ENCODE results near the gene LCE5A.
"Not testable (repeated sequence)": the region's sequence is repeated elsewhere in the genome, so short reads cannot be mapped to it uniquely, and the experiment has no call there.

LCE5A gene

DNA sequence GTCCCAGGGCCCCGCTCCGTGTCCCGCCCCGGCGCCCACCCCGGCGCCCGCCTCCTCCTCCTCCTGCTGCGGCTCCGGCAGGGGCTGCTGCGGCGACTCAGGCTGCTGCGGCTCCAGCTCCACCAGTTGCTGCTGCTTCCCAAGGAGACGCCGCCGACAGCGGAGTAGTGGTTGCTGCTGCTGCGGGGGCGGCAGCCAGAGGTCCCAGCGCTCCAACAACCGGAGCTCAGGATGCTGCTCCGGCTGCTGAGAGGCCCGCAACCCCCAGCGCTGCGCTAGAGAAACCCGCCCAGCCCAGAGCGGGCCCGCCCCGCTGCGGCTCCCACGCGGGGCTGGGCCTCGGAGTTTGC, 4.8 kb downstream of the LCE5A start:
- no peak for FAIRE-seq
- DNase-seq (ENCODE audit: insufficient read length, low spot score), result no peak

DNA sequence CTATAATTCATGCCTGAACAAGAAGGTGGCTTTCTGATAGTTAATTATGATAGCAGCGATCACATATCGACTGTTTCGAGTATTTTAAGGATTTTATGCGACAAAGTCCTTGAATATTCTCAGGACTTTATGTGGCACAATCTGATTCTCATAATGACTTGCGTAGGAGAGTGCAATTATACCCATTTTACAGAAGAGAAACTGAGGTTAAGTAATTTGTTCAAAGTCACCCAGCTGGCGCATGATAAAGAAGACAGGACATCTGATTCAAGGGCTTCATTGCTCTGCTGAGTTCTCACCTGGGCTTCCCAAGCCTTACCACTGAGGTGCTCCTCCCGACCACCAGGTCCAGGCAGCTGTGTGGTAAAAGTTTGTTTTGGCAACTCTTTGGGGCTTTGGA, 5.5 kb downstream of the LCE5A start:
- DNase-seq (ENCODE audit: insufficient read length, low spot score) (no peak), FAIRE-seq (no peak)

DNA sequence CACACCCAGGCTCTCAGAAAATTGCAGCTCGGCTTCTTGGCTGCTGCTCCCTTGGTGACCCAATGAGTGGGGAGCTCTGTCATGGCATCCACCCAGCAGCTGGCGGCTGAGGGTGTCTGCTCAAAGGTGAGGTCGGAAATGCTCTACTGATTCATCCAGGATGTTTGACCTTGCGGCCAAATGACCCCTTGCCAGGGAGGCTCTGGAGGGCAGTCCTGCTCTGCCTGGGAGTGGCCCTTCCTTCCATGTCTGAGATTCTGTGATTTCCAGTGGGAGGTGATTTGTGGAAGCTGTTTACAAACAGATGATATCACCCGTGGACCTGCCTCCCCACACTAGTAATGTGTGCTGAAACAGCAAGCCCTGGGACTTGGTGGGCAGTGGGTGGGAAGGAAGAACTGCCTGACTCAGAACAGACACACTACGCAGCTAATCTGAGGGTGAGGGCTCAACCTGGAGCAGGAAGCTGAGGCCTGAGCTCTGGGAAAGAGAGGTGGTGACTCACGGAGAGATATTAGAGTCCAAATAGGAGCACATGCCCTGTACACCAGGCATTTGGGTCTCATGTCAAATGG, 6.7 kb downstream of the LCE5A start:
- FAIRE-seq (peak; percentile 13), DNase-seq (ENCODE audit: insufficient read length, low spot score) (no peak)

DNA sequence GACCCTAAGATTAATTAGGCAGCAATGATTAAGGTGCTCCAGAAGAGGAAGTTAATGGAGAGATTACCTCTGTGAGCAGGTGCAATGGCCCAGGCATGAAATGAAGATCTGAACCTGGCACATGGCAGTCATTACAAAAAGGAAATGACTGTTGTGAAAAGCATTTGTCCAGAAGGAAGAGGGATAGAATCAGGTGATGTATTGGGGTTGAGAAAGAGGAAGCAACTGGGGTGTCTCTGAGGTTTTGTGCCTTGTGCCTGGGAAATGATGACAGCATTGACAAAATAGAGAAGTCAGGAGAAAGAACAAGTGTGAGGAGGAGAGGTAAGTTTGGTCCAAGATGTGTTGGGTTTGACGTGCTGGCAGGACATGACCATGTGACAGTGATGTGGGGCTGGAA, 9.2 kb downstream of the LCE5A start:
- no peak for FAIRE-seq
- no peak for DNase-seq (ENCODE audit: insufficient read length, low spot score)

DNA sequence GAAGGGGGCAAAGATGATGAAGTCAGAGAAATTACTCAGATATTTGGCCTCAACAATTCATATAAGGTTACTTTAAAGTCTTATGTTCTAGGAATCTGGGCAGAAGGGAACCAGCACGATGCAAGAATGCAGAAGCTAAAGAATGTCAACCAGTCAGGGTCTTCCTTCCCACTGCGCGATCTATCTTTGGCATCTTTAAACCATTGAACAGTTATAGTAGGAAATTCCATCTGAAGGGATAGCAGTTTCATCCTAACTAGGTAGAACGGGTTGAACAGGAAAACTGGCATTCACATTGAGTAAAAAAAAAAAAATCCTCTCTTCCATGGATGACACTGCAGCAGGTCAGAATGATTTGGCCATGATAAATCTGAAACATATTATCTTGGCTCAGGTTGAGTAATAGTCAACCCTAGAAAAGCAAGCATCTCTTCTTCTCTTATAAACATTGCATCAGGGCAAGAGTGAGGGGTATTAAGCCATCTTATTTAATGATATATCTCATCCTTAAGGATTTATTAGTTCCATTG, 10.0 kb downstream of the LCE5A start:
- no peak for DNase-seq (ENCODE audit: insufficient read length, low spot score)
- no peak for FAIRE-seq

DNA sequence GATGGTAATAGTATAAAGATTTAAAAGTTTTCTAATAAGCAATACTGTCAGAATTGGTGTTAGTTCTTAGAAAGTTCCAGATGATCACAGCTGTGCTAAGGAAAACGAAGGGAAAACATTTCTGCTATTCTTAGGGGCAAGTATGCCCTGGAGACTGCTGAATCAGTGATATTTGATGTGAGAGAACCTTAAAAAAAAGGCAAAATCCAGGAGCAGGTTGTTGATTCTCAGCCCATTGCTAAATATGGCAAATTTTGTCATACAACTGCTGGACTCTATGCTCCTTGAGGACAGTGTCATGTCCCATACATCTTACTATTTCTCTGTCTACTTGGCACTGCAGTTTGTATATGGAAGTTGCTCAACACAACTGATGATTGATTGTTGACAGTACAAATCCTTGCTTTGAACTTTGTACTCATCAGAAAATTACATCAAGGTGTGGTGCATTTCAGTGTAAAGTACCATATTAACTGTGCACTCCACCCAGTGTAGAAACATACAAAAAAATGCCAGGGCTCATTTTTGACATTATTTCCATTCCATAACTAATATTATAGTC, 14.6 kb downstream of the LCE5A start:
- FAIRE-seq (no peak), DNase-seq (ENCODE audit: insufficient read length, low spot score) (no peak)

DNA sequence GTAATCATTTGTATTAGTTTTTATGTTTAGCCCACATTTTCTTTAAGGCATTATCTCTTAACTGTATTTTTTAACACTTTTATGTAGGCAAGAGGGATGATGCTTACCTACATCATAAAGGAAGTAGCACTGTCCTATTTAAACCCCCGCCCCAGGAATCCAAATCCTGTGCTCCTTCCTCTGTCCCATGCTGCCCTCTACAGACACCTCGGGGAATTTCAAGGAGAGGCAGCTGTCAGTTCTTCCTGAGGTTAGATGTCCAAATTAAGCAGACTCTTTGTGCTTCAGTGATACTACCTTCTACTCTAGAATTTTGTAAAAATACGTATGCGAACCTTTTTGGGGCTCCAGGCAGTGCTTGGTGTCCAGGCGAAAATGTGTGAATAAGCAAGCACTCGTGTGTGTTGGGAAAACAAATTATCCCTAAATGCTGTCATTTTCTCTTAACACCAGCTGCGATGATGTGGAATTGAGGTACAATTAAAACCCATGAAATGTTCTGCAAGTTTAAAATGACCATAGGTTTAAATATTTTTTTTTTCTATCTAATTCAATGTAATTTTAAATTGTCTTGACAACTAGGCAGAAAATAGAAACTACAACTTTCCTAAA, 22.8 kb downstream of the LCE5A start:
- FAIRE-seq, result no peak
- DNase-seq (ENCODE audit: insufficient read length, low spot score), result peak; percentile 15

DNA sequence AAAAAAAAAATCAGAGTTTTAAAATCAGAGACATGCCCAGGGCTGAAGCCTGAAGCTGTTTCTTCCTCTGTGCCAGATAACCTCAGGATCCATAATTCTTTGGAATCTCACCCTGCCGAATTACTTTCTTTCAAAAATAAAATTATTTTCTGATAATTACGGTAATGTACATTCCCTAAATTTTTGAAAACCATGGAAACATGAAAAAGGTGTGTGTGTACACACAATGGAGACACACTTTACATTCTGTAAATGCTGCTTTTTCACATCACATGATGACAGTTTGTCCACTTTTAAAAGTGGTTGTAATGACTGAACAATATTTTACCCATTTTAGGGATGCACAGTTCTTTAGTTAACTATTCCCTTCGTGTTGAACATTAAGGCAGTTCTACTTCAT, 25.2 kb downstream of the LCE5A start:
- DNase-seq (ENCODE audit: insufficient read length, low spot score), result no peak
- no peak for FAIRE-seq

DNA sequence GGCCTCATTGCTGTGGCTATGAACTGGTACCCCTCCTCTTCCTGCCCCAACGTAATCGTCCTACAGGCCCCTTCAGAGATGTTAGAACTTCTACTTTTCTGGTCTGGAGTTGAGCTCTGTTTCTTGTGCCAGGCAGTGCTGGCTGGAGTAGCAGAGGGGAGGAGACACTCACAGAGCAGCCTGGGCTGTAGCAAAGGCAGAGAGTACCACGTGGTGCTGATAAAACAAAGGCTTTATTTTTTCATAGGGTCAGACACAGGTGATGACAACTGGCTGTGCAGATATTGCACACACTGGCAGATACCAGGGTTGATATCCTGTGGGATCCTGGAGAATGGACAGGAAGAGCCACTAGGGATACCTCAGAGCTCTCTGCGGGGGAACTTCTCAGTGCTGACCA, 26.9 kb downstream of the LCE5A start:
- FAIRE-seq (no peak), DNase-seq (ENCODE audit: insufficient read length, low spot score) (no peak)

DNA sequence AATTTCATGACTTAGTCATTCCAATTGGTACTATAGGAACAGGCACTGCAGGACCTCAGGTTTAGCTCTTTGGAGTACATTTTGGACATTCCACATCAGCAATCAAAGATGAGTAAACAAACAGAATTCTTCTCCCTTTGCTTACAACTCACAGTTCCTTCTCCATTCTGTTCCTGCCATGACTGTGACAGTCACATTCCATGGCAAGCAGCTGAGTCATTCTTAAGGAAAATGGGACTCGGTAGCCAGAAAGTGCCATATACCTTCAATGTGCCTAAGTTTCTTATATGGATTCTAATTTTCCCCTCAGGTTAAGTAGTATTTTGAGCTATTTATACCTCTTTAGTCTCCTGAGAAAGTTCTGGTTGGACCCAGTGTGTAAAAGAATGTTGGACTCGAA, 29.3 kb downstream of the LCE5A start:
- DNase-seq (ENCODE audit: insufficient read length, low spot score), result no peak
- FAIRE-seq, result no peak

DNA sequence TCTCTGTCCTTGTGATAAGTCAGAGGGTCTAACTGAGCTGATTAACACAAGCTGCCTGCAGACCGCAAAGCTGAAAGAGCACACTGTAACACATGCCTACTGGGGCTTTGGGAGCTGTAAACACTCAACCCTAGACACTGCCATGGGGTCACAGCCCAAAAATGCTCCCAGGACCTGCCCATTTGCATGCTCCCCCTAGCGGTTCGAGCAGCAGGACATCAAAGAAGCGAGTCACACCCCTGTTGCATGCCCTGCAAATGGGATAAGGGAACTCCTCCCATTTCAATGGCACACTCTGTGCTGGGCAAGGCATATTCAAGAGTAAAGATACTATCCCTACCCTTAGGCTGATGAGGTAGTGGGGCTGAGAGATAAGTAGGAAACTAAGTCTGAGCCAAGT, 33.2 kb downstream of the LCE5A start:
- DNase-seq (ENCODE audit: insufficient read length, low spot score) (no peak), FAIRE-seq (no peak)

DNA sequence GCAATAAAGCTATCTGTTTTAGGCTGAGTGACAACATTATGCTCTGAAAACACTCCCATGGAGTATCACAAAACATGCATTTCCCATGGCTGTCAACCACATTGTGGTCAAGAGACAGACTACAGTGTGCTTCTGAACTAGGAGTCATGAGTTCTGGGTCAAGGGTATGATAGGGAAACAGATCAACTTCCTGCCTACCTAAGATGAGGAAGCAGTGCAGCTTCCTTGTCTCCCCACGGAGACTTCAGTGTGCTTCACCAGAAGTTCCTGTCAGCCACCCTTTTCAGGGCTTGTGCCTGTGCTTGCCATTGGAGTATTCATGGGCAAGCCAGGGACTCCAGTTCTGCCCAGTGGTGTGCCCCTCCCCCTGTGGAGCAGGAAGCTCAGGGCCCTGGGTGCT, 36.1 kb downstream of the LCE5A start:
- DNase-seq (ENCODE audit: insufficient read length, low spot score) (no peak), FAIRE-seq (no peak)

DNA sequence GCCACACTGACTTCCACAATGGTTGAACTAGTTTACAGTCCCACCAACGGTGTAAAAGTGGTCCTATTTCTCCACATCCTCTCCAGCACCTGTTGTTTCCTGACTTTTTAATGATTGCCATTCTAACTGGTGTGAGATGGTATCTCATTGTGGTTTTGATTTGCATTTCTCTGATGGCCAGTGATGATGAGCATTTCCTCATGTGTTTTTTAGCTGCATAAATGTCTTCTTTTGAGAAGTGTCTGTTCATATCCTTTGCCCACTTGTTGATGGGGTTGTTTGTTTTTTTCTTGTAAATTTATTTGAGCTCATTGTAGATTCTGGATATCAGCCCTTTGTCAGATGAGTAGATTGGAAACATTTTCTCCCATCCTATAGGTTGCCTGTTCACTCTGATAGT, 37.8 kb downstream of the LCE5A start:
- FAIRE-seq; DNase-seq (ENCODE audit: insufficient read length, low spot score): not testable (repeated sequence)
